BLaER1 treated with 17β-estradiol and CSF1 and Interleukin-3, amounts not matched to agents 10 nM and 100 nM (cell line): ENCODE results near the gene FERMT3.

ENCODE experiments used
- H3K27ac ChIP-seq, 11 experiments: shearing (Covaris generic); formaldehyde crosslinking; 2 replicates each; pipeline ENCODE4 v1.8.1; 2022
- H3K27me3 ChIP-seq, 11 experiments: shearing (Covaris generic); formaldehyde crosslinking; 2 replicates each; pipeline ENCODE4 v1.8.1; 2022
- H3K36me3 ChIP-seq, 11 experiments: shearing (Covaris generic); formaldehyde crosslinking; 2 replicates each; pipeline ENCODE4 v1.8.1; 2022
- H3K4me1 ChIP-seq, 10 experiments: shearing (Covaris generic); formaldehyde crosslinking; 2 replicates each; pipeline ENCODE4 v1.8.1; 2022
- H3K4me2 ChIP-seq, 11 experiments: shearing (Covaris generic); formaldehyde crosslinking; 2 replicates each; pipeline ENCODE4 v1.8.1; 2022
- H3K4me3 ChIP-seq, 10 experiments: shearing (Covaris generic); formaldehyde crosslinking; 2 replicates each; pipeline ENCODE4 v1.8.1; 2022
- H3K9ac ChIP-seq, 11 experiments: shearing (Covaris generic); formaldehyde crosslinking; 2 replicates each; pipeline ENCODE4 v1.8.1; 2022
- H3K9me3 ChIP-seq, 11 experiments: shearing (Covaris generic); formaldehyde crosslinking; replicated peaks in 1 of 11; 2 replicates each; pipeline ENCODE4 v1.8.1; 2022
- H4K20me1 ChIP-seq, 11 experiments: shearing (Covaris generic); formaldehyde crosslinking; 2 replicates each; pipeline ENCODE4 v1.8.1; 2022
- Cebpa-rat ChIP-seq, 11 experiments: shearing (Covaris generic); IDR thresholded peaks; 2 replicates each; pipeline ENCODE4 v1.8.1; 2022

Gene FERMT3

GRCh38 chr11:64181506-64182411 lies 24.8 kb upstream of the FERMT3 start:
- Histone ChIP-seq H3K36me3 (peaks cover 0 to 16% (median 6%) of the 10 kb centered on the region in 11 experiments; a peak in 7 of 22 replicates), H3K4me2 (peak overlapping the region; percentile 82 to 99 (median 93)), H3K4me3 (peak overlapping the region in 5 of 10 experiments; percentile 21 to 48 (median 23); a peak in 5 of 20 replicates), H3K9ac (peak overlapping the region; percentile 25 to 96 (median 64); a peak in 19 of 22 replicates), H3K4me1 (peaks cover 57 to 71% (median 60%) of the 10 kb centered on the region in 10 experiments), H3K27me3 (no peaks in the 10 kb centered on the region), H4K20me1 (peaks cover 0 to 9% (median 0%) of the 10 kb centered on the region in 11 experiments; a peak in 2 of 22 replicates), H3K9me3 (peaks cover 0 to 6% (median 0%) of the 10 kb centered on the region in 11 experiments; a peak in 3 of 22 replicates), H3K27ac (peak overlapping the region; percentile 41 to 94 (median 68); a peak in 21 of 22 replicates)
- TF ChIP-seq Cebpa-rat (IDR thresholded peaks at IDR 0.05) = no peak

- Histone ChIP-seq H4K20me1 (peaks cover 0 to 9% (median 0%) of the 10 kb centered on the region in 11 experiments; a peak in 4 of 22 replicates), H3K9ac (peak overlapping the region; percentile 24 to 96 (median 89); a peak in 15 of 22 replicates), H3K4me3 (peak overlapping the region; percentile 62 to 89 (median 78); a peak in 16 of 20 replicates), H3K36me3 (peaks cover 0 to 20% (median 11%) of the 10 kb centered on the region in 11 experiments; a peak in 17 of 22 replicates), H3K4me2 (peak overlapping the region; percentile 82 to 99 (median 93)), H3K27ac (peak overlapping the region in 7 of 11 experiments; percentile 19 to 94 (median 85); a peak in 10 of 22 replicates), H3K27me3 (no peaks in the 10 kb centered on the region), H3K9me3 (peaks cover 0 to 6% (median 0%) of the 10 kb centered on the region in 11 experiments; a peak in 3 of 22 replicates), H3K4me1 (peaks cover 50 to 59% (median 52%) of the 10 kb centered on the region in 10 experiments)
- TF ChIP-seq Cebpa-rat (IDR thresholded peaks at IDR 0.05) = no peak
Observed at GRCh38 chr11:64183890-64184289, 22.6 kb upstream of the FERMT3 start.

GRCh38 chr11:64185175-64185692 lies 21.3 kb upstream of the FERMT3 start:
- Histone ChIP-seq H3K9me3 (no peaks in the 10 kb centered on the region), H3K27me3 (no peaks in the 10 kb centered on the region), H3K4me1 (peaks cover 45 to 49% (median 48%) of the 10 kb centered on the region in 10 experiments), H3K36me3 (peaks cover 0 to 28% (median 13%) of the 10 kb centered on the region in 11 experiments; a peak in 14 of 22 replicates), H4K20me1 (peaks cover 0 to 9% (median 0%) of the 10 kb centered on the region in 11 experiments; a peak in 5 of 22 replicates), H3K9ac (peak overlapping the region; percentile 82 to 96 (median 89)), H3K4me2 (peak overlapping the region; percentile 82 to 99 (median 93)), H3K4me3 (peak overlapping the region; percentile 62 to 89 (median 78)), H3K27ac (peak overlapping the region; percentile 80 to 94 (median 86))
- TF ChIP-seq Cebpa-rat (IDR thresholded peaks at IDR 0.05) = no peak

GRCh38 chr11:64185693-64186491 lies 20.6 kb upstream of the FERMT3 start, which contains the start of gene STIP1:
Gene STIP1 (plus strand): TSS chr11:64186171. CDS start chr11:64186262, 91 bp downstream.
- H3K27me3 ChIP-seq = no peaks in the 10 kb centered on the region
- H3K9ac ChIP-seq = peak within 1 kb of the TSS; percentile 82 to 96 (median 89)
- peak within 1 kb of the TSS; percentile 82 to 99 (median 93) for H3K4me2 ChIP-seq
- H3K4me3 ChIP-seq = peak within 1 kb of the TSS; percentile 62 to 89 (median 78)
- TF ChIP-seq Cebpa-rat (IDR thresholded peaks at IDR 0.05) = no peak
- H3K4me1 ChIP-seq = peaks cover 39 to 47% (median 42%) of the 10 kb centered on the region in 10 experiments
- peaks cover 0 to 34% (median 16%) of the 10 kb centered on the region in 11 experiments; a peak in 17 of 22 replicates for H3K36me3 ChIP-seq
- H3K27ac ChIP-seq = peak within 1 kb of the TSS; percentile 80 to 94 (median 86)
- H3K9me3 ChIP-seq = no peaks in the 10 kb centered on the region
- peaks cover 0 to 9% (median 0%) of the 10 kb centered on the region in 11 experiments; a peak in 5 of 22 replicates for H4K20me1 ChIP-seq

- Histone ChIP-seq H3K36me3 (peaks cover 0 to 41% (median 16%) of the 10 kb centered on the region in 11 experiments; a peak in 20 of 22 replicates), H3K4me1 (peaks cover 31 to 43% (median 34%) of the 10 kb centered on the region in 10 experiments), H3K9me3 (no peaks in the 10 kb centered on the region), H3K4me2 (no peak overlapping the region), H4K20me1 (peaks cover 0 to 9% (median 0%) of the 10 kb centered on the region in 11 experiments; a peak in 5 of 22 replicates), H3K9ac (no peak overlapping the region), H3K4me3 (no peak overlapping the region), H3K27ac (no peak overlapping the region; a peak in 2 of 22 replicates), H3K27me3 (no peaks in the 10 kb centered on the region)
- no peak for TF ChIP-seq Cebpa-rat (IDR thresholded peaks at IDR 0.05)
Observed at GRCh38 chr11:64186492-64187165, 19.9 kb upstream of the FERMT3 start.

- Histone ChIP-seq H3K4me3 (no peak overlapping the region), H3K4me1 (peaks cover 0 to 29% (median 15%) of the 10 kb centered on the region in 10 experiments; a peak in 16 of 20 replicates), H3K9ac (peak overlapping the region in 7 of 11 experiments; percentile 18 to 42 (median 28); a peak in 6 of 22 replicates), H3K9me3 (no peaks in the 10 kb centered on the region), H4K20me1 (peaks cover 0 to 23% (median 10%) of the 10 kb centered on the region in 11 experiments; a peak in 18 of 22 replicates), H3K27ac (peak overlapping the region in 8 of 11 experiments; percentile 2 to 50 (median 30); a peak in 9 of 22 replicates), H3K4me2 (peak overlapping the region in 6 of 11 experiments; percentile 33 to 64 (median 50); a peak in 16 of 22 replicates), H3K27me3 (no peaks in the 10 kb centered on the region), H3K36me3 (peaks cover 0 to 99% (median 67%) of the 10 kb centered on the region in 11 experiments; a peak in 21 of 22 replicates)
- TF ChIP-seq Cebpa-rat (IDR thresholded peaks at IDR 0.05) = no peak
Observed at GRCh38 chr11:64192434-64192833, 14.1 kb upstream of the FERMT3 start.

- peaks cover 0 to 100% (median 93%) of the 10 kb centered on the region in 11 experiments; a peak in 21 of 22 replicates for H3K36me3 ChIP-seq
Observed at GRCh38 chr11:64196626-64197025, 9.9 kb upstream of the FERMT3 start.

More at GRCh38 chr11:64196626-64197025, 9.9 kb upstream of the FERMT3 start:
- Histone ChIP-seq H3K27ac (no peak overlapping the region; a peak in 1 of 22 replicates), H3K9ac (peak overlapping the region in 8 of 11 experiments; percentile 4 to 42 (median 28); a peak in 5 of 22 replicates), H3K27me3 (no peaks in the 10 kb centered on the region), H4K20me1 (peaks cover 21 to 58% (median 27%) of the 10 kb centered on the region in 11 experiments), H3K4me2 (peak overlapping the region in 3 of 11 experiments; percentile 26 to 35 (median 33); a peak in 5 of 22 replicates), H3K4me1 (peaks cover 0 to 54% (median 19%) of the 10 kb centered on the region in 10 experiments; a peak in 16 of 20 replicates), H3K9me3 (no peaks in the 10 kb centered on the region), H3K4me3 (no peak overlapping the region)
- no peak for TF ChIP-seq Cebpa-rat (IDR thresholded peaks at IDR 0.05)
